ENCODE measurements around the gene ASNS.
A peak's percentile ranks its signal among the peaks of the same experiment; 100 is the strongest.
"Not testable (repeated sequence)": the region's sequence is repeated elsewhere in the genome, so short reads cannot be mapped to it uniquely, and the experiment has no call there.

ASNS gene

GRCh38 chr7:97872025-97872669 lies at the start of gene ASNS:
Gene ASNS, minus strand, starts transcription at chr7:97872408. Its CDS starts 3,252 bp downstream, at chr7:97869156.
- DNase-seq (ENCODE audit: low read depth in 3 of 3), result peak; percentile 82 to 94 (median 89)

- DNase-seq (ENCODE audit: low read depth in 3 of 3), result not testable (repeated sequence)
Measured at GRCh38 chr7:97921254-97921653, 49.0 kb upstream of the ASNS start.

- DNase-seq (ENCODE audit: low read depth in 3 of 3), result not testable (repeated sequence)
Measured at GRCh38 chr7:97915267-97915666, 43.1 kb upstream of the ASNS start.

GRCh38 chr7:97912294-97912693 lies 40.1 kb upstream of the ASNS start:
- DNase-seq (ENCODE audit: low read depth in 3 of 3), result not testable (repeated sequence)

GRCh38 chr7:97896893-97897292 lies 24.7 kb upstream of the ASNS start:
- not testable (repeated sequence) for DNase-seq (ENCODE audit: low read depth in 3 of 3)

GRCh38 chr7:97891721-97892120 lies 19.5 kb upstream of the ASNS start:
- not testable (repeated sequence) for DNase-seq (ENCODE audit: low read depth in 3 of 3)

GRCh38 chr7:97879527-97879926 lies 7.3 kb upstream of the ASNS start:
- DNase-seq (ENCODE audit: low read depth in 3 of 3), result not testable (repeated sequence)

GRCh38 chr7:97874894-97875293 lies 2.7 kb upstream of the ASNS start:
- DNase-seq (ENCODE audit: low read depth in 3 of 3), result not testable (repeated sequence)

GRCh38 chr7:97873606-97874005 lies 1.4 kb upstream of the ASNS start:
- DNase-seq (ENCODE audit: low read depth in 3 of 3), result no peak

- peak in 2 of 3 donors; percentile 14 to 36 for DNase-seq (ENCODE audit: low read depth in 3 of 3)
Measured at GRCh38 chr7:97871659-97872024, 566 bp downstream of the ASNS start.

GRCh38 chr7:97868788-97869187 lies 3.4 kb downstream of the ASNS start:
- no peak for DNase-seq (ENCODE audit: low read depth in 3 of 3)

GRCh38 chr7:97868314-97868713 lies 3.9 kb downstream of the ASNS start:
- no peak for DNase-seq (ENCODE audit: low read depth in 3 of 3)

GRCh38 chr7:97865104-97865503 lies 7.1 kb downstream of the ASNS start:
- DNase-seq (ENCODE audit: low read depth in 3 of 3), result no peak

GRCh38 chr7:97859606-97860204 lies 12.5 kb downstream of the ASNS start:
- no peak for DNase-seq (ENCODE audit: low read depth in 3 of 3)

- DNase-seq (ENCODE audit: low read depth in 3 of 3), result no peak
Measured at GRCh38 chr7:97858221-97858620, 14.0 kb downstream of the ASNS start.

- DNase-seq (ENCODE audit: low read depth in 3 of 3), result no peak
Measured at GRCh38 chr7:97857544-97857943, 14.7 kb downstream of the ASNS start.

- DNase-seq (ENCODE audit: low read depth in 3 of 3), result no peak
Measured at GRCh38 chr7:97851683-97852082, 20.5 kb downstream of the ASNS start.

GRCh38 chr7:97850262-97851031 lies 21.8 kb downstream of the ASNS start:
- DNase-seq (ENCODE audit: low read depth in 3 of 3), result not testable (repeated sequence)

GRCh38 chr7:97847791-97848190 lies 24.4 kb downstream of the ASNS start:
- DNase-seq (ENCODE audit: low read depth in 3 of 3), result no peak

- DNase-seq (ENCODE audit: low read depth in 3 of 3), result no peak
Measured at GRCh38 chr7:97846945-97847344, 25.3 kb downstream of the ASNS start.

GRCh38 chr7:97845622-97846203 lies 26.5 kb downstream of the ASNS start:
- no peak for DNase-seq (ENCODE audit: low read depth in 3 of 3)

- DNase-seq (ENCODE audit: low read depth in 3 of 3), result no peak
Measured at GRCh38 chr7:97844036-97844435, 28.2 kb downstream of the ASNS start.
